Duodenal mucosa (tissue), 2 donors: ENCODE data around the gene NDUFV3.
"Not testable (repeated sequence)": the region's sequence is repeated elsewhere in the genome, so short reads cannot be mapped to it uniquely, and the experiment has no call there.

Experiments
- H3K27ac ChIP-seq: one replicate; pipeline ENCODE4 v1.7.0; 2013; ENCODE audit warnings: low read depth, low read length
- H3K27me3 ChIP-seq, 2 donors: one replicate each; pipeline ENCODE4 v1.7.0; 2013; ENCODE audit warnings: low read length in 2 of 2, control low read depth in 1 of 2; ENCODE audit not compliant: insufficient read depth in 2 of 2, control insufficient read depth in 1 of 2
- H3K36me3 ChIP-seq, 2 donors: one replicate each; pipeline ENCODE4 v1.7.0; 2013; ENCODE audit warnings: low read length in 2 of 2, control low read depth in 1 of 2; ENCODE audit not compliant: insufficient read depth in 2 of 2, control insufficient read depth in 1 of 2
- H3K4me1 ChIP-seq, 2 donors: one replicate each; pipeline ENCODE4 v1.7.0; 2013; ENCODE audit warnings: low read length in 2 of 2, control low read depth in 1 of 2; ENCODE audit not compliant: insufficient read depth in 2 of 2, control insufficient read depth in 1 of 2
- H3K4me3 ChIP-seq, 2 donors: one replicate each; pipeline ENCODE4 v1.7.0; 2013; ENCODE audit warnings: low read length in 2 of 2, low read depth in 1 of 2
- H3K9ac ChIP-seq, 2 donors: one replicate each; pipeline ENCODE4 v1.7.0; 2013; ENCODE audit warnings: low read length in 2 of 2, low read depth in 1 of 2
- H3K9me3 ChIP-seq, 2 donors: one replicate each; pipeline ENCODE4 v1.7.0; 2013; ENCODE audit warnings: low read length in 2 of 2, control low read depth in 1 of 2; ENCODE audit not compliant: control insufficient read depth in 1 of 2

Gene NDUFV3

GRCh38 chr21:42892931-42893755, at the start of gene NDUFV3:
TSS of gene NDUFV3 (plus strand) at chr21:42893309. CDS start at chr21:42893334, 25 bp downstream.
- no peaks in the 10 kb centered on the region for H3K9me3 ChIP-seq
- peak within 1 kb of the TSS; percentile 85 for H3K27ac ChIP-seq
- peak within 1 kb of the TSS; percentile 87 to 94 for H3K4me3 ChIP-seq
- H3K27me3 ChIP-seq: no peaks in the 10 kb centered on the region
- H3K4me1 ChIP-seq: peaks cover 0 to 7% of the 10 kb centered on the region in 2 donors
- peak within 1 kb of the TSS; percentile 92 to 95 for H3K9ac ChIP-seq
- H3K36me3 ChIP-seq: peaks cover 10 to 14% of the 10 kb centered on the region in 2 donors

GRCh38 chr21:42844411-42845113, 48.5 kb upstream of the NDUFV3 start:
- Histone ChIP-seq H3K27me3 (no peaks in the 10 kb centered on the region), H3K9ac (no peak overlapping the region), H3K4me3 (no peak overlapping the region), H3K4me1 (no peaks in the 10 kb centered on the region), H3K27ac (no peak overlapping the region), H3K9me3 (no peaks in the 10 kb centered on the region), H3K36me3 (peaks cover 20 to 79% of the 10 kb centered on the region in 2 donors)

DNA sequence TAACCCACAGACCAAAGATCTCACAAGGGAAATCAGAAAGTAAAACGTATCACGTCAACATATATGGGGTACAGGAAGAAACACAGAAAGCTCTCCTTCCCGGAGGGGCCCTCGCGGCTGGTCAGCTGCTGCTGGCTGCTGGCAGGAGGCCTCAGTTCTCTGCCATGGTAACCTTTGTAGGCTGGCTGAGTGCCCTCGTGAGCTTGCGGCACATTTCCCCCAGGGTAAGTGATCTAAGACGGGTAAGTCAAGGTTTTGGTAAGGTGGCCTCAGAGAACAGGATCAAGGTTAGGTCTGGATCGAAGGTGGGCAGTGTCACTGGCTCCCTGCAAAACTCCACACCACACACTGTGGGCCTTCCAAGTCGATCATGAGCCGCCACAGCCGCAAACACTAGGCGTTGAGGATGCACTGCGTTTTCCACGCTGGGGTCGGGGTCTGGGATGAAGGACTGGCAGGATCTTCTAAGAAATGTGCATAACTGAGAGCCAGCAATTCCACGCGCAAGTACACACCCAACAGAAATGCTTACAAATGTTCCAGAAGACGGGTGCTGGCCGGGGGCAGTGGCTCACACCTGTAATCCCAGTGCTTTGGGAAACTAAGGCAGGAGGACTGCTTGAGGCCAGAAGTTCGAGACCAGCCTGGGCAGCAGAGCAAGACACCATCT, 47.7 kb upstream of the NDUFV3 start:
- Histone ChIP-seq H3K36me3 (peaks cover 20 to 77% of the 10 kb centered on the region in 2 donors), H3K9me3 (no peaks in the 10 kb centered on the region), H3K27me3 (no peaks in the 10 kb centered on the region), H3K27ac (no peak overlapping the region), H3K9ac (no peak overlapping the region), H3K4me3 (no peak overlapping the region), H3K4me1 (no peaks in the 10 kb centered on the region)

- H3K36me3 ChIP-seq: peaks cover 16 to 77% of the 10 kb centered on the region in 2 donors
- H3K27ac ChIP-seq: no peak overlapping the region
- no peak overlapping the region for H3K4me3 ChIP-seq
- H3K4me1 ChIP-seq: no peaks in the 10 kb centered on the region
- no peak overlapping the region for H3K9ac ChIP-seq
- H3K27me3 ChIP-seq: no peaks in the 10 kb centered on the region
- no peaks in the 10 kb centered on the region for H3K9me3 ChIP-seq
These were observed 46.9 kb upstream of the NDUFV3 start for GRCh38 chr21:42846221-42846620.

DNA sequence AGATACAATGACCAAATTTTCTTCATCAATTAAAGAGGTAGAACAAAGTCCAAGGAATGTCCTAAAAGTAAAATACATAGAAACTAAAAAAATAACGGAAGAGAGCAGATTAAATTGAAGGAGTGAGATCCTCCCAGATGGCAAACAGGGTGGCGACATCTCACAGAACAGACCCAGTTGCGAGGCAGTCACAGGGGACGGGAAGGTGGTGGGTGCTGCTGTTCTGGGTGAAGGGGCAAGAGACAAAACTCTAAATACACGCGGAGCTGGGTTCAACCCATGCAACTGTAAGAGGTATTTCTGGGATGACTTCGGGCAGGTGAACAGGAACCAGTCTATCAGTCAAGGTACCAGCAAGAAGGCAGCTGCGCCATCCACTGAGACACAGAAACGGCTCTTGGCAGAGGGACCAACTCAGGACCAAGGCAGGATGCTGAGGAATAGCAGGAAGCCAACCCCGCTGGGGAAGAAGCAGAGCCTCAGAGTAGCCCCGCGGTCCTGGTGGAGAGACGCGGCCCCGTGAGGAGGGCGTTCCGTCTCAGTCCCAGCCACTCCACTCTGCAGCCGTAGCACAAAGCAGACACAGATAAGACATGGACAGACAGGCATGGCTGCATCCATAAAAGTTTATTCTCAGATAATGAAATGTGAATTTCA, 45.9 kb upstream of the NDUFV3 start:
- Histone ChIP-seq H3K9me3 (no peaks in the 10 kb centered on the region), H3K4me3 (no peak overlapping the region), H3K4me1 (no peaks in the 10 kb centered on the region), H3K27me3 (no peaks in the 10 kb centered on the region), H3K27ac (no peak overlapping the region), H3K9ac (no peak overlapping the region), H3K36me3 (peaks cover 26 to 80% of the 10 kb centered on the region in 2 donors)

- H3K4me1 ChIP-seq: no peaks in the 10 kb centered on the region
- no peak overlapping the region for H3K9ac ChIP-seq
- H3K27ac ChIP-seq: no peak overlapping the region
- H3K9me3 ChIP-seq: no peaks in the 10 kb centered on the region
- H3K36me3 ChIP-seq: peaks cover 27 to 80% of the 10 kb centered on the region in 2 donors
- H3K27me3 ChIP-seq: no peaks in the 10 kb centered on the region
- H3K4me3 ChIP-seq: no peak overlapping the region
These were observed 45.4 kb upstream of the NDUFV3 start for GRCh38 chr21:42847726-42848125.

- H3K27me3 ChIP-seq, H3K27ac ChIP-seq, H3K9me3 ChIP-seq, H3K9ac ChIP-seq, H3K4me3 ChIP-seq, H3K4me1 ChIP-seq: not testable (repeated sequence)
- H3K36me3 ChIP-seq: peaks cover 27 to 84% of the 10 kb centered on the region in 2 donors
These were observed 44.8 kb upstream of the NDUFV3 start for GRCh38 chr21:42848144-42848931.

DNA sequence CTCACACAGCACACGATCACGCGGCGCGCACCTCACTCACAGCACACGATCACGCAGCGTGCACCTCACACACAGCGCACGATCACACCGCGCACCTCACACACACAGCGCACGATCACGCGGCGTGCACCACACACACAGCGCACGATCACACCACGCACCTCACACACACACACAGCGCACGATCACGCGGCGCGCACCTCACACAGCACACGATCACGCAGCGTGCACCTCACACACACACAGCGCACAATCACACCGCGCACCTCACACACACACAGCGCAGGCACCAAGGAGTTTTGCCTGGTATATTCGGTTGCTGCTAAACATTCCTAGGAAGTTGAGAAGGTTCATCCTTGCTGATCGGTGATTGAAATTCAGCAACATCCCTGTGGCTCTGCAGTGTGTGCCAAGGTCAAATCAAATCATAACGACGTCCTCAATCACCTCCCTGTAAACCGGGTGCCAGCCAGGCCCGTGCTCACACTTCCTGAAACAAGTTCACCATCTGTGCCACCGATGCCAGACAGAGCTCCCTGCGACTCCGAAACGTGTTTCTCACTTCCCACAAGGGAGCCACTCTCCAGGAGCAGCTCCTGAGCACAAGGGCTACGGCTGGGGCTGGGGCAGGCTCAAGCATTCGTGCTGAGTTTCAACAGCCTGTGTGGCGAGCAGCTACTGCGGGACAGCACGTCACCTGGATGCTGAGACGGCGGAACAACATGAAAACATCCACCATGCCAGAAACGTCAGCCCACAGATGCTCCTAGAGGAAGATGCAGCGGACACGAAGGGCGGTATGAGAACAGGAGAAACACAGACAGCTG, 44.0 kb upstream of the NDUFV3 start:
- no peaks in the 10 kb centered on the region for H3K27me3 ChIP-seq
- peaks cover 31 to 87% of the 10 kb centered on the region in 2 donors for H3K36me3 ChIP-seq
- no peak overlapping the region for H3K27ac ChIP-seq
- no peak overlapping the region for H3K9ac ChIP-seq
- H3K4me3 ChIP-seq: no peak overlapping the region
- no peaks in the 10 kb centered on the region for H3K4me1 ChIP-seq
- no peaks in the 10 kb centered on the region for H3K9me3 ChIP-seq
